HG03135 (cell line): ENCODE results near the gene RPS6KL1.
A peak's percentile ranks its signal among the peaks of the same experiment; 100 is the strongest.

Experiments used
- ATAC-seq: cut with Tn5 transposase; IDR thresholded peaks from one replicate; pipeline ENCODE4 v1.9.1; 2021; ENCODE audit warnings: mild to moderate bottlenecking, moderate library complexity; ENCODE audit not compliant: unreplicated experiment

Gene RPS6KL1

DNA sequence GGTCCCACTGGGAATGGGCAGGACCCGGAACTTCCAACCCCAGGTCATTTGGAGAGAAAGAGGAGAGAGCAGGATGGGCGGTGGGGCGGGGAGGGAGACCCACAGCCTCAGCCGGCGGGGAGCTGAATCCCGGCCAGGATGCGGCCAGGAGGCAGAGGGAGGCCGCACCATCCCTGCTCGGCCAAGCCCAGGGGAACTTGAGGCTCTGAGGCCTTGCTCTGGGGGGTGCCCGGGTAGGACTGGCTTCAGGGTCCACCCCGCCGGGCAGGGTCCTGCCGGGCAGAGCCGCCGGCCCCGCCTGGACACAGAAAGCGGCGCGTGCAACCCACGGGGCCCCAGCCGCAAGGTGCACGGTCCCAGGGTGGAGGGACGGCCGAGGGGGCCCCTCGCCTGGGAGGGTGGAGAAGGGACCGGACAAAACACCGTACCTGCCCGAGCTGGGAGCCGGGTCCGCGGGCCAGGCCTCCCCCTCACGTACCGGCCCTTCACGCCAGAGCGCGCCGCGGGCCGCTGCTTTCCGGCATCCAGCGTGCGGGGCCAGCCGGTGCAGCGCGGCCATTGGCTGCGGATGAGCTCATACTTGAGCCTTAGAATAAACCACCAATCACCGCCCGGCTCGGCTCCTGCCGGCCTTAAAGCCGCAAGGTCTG lies at the start of gene RPS6KL1:
Gene RPS6KL1 (minus strand): TSS at position 509 of the 650 bp plus-strand sequence. CDS start 1,719 bp downstream, outside the sequence.
- ATAC-seq = peak; percentile 94

DNA sequence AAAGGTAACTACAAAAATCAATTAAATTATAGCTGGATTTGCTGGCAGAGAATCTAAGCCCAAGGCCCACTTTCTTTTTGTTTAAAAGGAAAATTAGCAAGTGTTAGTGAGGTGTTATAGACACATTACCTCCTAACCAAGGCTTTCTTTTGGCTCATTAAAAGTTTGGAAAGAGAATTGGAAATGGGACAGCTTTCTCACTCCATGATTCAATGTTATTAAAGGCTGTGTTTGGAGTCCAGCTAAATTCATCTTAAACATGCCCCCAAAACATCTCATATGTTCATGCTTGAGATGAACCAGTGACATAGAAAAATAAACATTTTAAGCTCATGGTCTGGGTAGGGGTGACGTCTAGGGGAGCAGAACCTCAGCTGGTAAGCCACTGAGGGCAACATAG lies 45.8 kb upstream of the RPS6KL1 start:
- ATAC-seq = no peak

DNA sequence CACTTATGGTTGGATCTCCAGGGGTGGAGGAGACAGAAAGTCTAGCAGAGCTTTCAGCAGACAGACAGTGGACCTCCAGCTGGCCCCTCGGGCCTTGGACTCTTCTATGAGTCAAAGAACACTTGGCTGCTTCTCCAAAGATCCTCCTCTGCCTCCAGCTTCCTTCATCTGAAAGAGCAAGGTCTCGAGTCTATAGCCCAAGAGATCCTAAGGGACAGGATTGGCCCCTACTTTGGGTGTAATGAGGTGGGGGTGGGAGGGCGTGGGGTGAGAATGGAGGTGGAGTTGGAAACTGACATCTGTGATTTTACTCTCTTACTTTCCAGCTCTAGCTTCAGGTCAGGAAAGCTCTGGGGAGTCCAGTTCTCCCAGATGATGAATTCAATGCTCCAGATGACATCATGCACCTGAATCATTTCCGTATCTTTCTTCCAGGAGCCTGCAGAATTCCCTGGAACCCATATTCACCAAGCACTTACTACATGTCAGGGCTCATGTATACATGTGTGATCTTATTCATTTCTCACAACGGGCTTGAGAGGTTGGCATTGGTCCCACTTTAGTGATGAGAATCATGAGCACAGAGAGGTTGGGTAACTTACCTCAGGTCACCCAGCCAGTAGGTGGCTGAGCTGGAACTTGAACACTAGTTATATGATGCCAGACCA lies 42.6 kb upstream of the RPS6KL1 start:
- no peak for ATAC-seq

DNA sequence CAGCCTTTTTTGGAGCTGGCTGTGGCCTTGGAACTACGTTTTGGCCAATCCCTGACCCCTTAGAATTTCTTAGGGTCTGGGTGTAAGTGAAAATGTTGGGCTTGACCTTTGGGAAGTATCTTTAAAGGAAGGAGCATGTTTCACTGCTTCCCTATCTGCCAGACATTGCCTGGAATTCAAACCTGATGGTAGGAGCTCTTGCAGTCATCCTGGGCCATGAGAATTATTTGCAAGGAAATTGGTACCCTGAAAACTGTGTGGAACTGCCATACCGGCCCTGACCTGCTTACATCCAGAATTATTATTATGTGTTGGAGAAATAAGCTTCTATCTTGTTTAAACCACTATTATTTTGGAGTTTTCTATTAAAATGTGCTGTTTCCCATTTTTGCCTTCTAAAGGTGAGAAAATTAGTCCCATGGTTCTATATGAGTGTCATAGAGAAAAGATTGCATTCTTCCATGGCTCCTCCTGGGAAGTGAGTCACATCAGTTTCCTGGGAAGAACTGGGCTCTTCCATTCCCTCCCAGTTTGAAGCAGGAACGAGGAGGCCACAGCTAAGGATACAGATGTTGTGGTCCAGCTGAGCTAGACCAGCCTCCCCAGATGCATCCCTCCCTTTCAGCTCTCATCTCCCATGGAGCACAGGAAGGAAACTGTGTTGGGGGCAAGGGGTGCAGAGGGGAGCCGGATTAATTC lies 41.9 kb upstream of the RPS6KL1 start:
- no peak for ATAC-seq

- ATAC-seq = no peak
Measured at GRCh38 chr14:74963705-74964271, 40.7 kb upstream of the RPS6KL1 start.

DNA sequence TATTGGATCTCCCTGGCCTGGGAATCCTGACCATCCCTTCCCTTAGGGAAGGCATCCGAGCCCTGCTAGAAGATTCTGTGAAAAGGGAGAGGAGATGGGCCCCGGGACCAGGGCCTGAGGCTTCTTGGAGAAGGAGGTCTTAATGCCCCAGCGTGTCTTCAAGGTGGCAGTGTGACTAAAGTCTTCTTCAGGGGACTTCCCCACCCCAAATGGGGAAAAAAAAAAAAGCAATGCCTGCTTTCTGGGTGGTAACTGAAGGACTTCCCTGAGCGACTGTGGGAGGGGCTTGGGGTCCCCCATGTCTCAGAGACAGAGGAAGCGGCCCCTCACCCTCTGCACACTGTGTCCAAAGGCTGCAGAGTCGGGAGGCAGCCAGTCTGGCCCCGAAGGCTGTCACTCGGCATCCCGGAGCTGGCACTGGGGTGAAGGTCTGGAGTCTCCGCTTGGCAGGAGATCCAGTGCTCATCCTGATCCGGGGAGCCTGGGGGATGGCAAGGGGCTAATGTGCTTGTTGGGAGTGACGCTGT lies 40.2 kb upstream of the RPS6KL1 start:
- no peak for ATAC-seq

GRCh38 chr14:74962493-74962892 lies 39.4 kb upstream of the RPS6KL1 start:
- ATAC-seq = no peak

DNA sequence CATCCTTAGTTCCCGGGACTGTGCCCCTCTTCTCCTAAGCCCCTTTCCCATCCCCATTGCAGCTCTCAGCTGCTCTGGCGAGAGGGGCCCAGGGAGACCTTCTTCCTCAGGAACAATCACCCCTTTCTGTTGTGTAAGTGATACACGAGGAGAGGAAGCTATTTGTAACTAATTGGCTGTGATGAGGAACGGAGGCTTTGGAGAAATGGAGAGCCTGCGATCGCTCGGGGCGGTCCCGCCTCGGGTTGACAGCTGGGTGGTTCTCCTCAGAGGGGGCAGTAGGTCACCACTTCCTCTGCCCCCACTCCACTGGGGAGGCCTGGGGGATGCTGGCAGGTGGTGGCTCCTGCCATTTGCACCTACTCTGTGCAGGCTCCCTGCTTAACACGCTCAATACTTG lies 39.0 kb upstream of the RPS6KL1 start:
- no peak for ATAC-seq

DNA sequence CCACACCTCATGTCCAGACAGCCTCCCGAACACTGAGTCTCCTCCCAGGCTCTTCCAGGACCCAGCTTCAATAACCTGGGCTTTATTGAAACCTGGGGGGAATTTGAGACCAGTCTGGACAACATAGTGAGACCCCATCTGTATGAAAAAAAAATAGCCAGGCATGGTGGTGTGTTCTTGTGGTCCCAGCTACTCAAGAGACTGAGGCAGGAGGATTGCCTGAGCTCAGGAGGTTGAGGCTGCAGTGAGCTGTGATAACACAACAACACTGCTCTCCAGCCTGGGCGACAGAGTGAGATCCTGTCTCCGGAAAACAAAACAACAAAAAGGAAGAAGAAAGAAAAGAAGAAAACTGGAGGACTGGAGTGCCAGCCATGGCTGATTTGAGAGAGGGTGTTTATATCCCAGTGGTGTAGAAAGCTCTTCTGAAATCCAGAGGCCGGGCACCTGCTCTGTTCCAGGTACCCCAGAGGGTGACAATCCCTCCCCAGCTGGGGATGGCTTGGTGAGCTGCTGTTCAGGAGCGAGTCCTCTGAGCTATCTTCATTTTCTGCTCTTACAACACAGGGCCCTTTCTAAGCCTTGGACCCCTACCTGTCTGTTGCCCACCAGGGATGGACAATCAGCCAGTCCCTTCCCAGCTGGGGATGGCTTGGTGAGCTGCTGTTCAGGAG lies 38.3 kb upstream of the RPS6KL1 start:
- ATAC-seq = no peak

DNA sequence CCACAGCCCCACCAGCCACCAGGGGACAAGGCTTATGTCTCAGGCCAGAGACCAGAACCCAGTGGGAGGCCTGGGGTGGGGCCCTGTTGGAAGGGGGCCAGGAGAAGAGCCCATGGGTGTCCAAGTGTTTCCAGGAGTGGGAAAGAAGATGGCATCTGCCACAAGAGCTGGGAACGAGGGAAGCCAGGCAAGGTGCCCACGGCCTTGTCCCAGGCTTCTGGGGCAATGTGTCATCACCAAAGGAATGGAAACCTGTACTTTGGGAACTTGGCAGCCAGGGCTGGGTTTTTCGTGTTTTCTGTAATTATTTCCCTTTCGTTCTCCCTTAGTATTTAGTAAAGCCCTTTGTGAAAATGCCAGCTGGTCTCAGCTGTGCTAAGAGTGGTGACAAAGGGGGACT lies 37.7 kb upstream of the RPS6KL1 start:
- no peak for ATAC-seq

- ATAC-seq = no peak
Measured at GRCh38 chr14:74959596-74960180, 36.6 kb upstream of the RPS6KL1 start.

- no peak for ATAC-seq
Measured at GRCh38 chr14:74956280-74957072, 33.4 kb upstream of the RPS6KL1 start.

DNA sequence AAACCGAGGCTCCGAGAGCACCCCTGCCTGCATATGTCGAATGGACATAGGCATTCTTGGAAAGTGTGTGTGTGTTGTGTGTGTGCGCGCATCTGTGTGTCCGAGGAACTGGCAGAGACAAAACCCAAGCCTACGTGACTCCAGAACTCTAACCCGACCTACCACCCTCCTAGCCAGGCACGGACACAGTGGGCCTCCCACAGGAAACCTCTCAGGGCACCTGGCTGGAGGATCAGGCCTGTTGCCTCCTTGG lies 32.9 kb upstream of the RPS6KL1 start:
- ATAC-seq = no peak

- no peak for ATAC-seq
Measured at GRCh38 chr14:74955229-74956026, 32.4 kb upstream of the RPS6KL1 start, which contains the start of gene PGF. Gene PGF, minus strand, starts transcription at chr14:74955597. Its CDS starts 355 bp downstream, at chr14:74955242.

DNA sequence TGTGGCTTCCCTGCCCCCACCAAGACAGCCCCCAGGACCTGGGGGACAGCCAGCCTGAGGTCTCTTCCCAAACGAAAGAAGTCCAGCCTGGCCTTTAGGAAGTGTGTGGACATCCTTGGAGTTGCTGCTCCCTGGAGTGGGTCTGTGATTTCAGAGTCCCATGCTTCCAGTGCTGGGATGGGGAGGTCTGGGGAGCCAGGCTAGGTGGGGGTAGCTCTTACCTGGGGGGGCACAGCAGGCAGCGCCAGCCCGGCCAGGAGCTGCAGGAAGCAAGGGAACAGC lies 31.8 kb upstream of the RPS6KL1 start:
- no peak for ATAC-seq

- no peak for ATAC-seq
Measured at GRCh38 chr14:74954232-74954946, 31.3 kb upstream of the RPS6KL1 start.

GRCh38 chr14:74953686-74954085 lies 30.6 kb upstream of the RPS6KL1 start:
- ATAC-seq = no peak

DNA sequence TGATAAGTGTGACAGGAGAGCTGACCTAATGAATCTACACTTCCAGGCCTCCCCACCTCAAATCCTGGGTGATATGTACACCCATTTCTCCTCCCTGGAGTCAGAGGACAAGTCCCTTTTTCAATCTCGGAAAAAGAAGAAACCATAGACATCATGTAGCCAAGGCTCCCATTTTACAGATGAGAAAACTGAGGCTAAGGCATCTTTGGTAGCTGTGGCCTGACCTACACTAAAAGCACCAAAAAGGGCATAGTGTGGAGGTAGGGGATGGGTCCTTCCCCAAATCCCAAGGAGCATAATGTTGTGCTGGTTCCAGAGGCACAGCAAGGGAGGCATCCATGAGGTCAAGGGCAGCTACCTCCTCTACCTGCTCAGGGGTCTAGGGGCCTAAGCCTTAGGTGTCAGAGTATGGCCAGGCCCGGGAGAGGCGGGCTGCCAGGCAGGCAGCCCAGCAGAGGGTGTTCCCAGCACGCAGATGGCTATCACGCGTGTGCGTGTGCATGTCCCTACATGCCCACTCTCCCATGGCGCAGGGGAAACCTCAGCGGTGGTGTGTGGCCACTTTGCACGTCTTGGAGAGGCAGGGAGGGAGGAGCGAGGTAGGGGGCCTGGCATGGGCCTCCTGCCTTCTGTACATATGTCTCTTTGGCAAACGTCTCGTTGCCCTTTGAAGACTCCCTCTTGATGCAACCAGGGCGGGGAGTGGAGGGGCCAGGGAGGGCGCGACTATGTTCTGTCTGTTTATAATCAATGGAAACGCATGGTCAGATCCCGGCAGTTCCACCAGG lies 29.8 kb upstream of the RPS6KL1 start:
- ATAC-seq = no peak
